GM04504 (cell line): ENCODE results near the gene BBS9.
"Not testable (repeated sequence)": the region's sequence is repeated elsewhere in the genome, so short reads cannot be mapped to it uniquely, and the experiment has no call there.

ENCODE experiments used
- DNase-seq: peaks from one replicate; pipeline ENCODE4 v3.0.0-alpha.2; 2012; ENCODE audit warnings: low read depth

BBS9 gene

GRCh38 chr7:33432821-33433220 is 303.5 kb downstream of the BBS9 start:
- DNase-seq: no peak

- no peak for DNase-seq
These were observed 304.0 kb downstream of the BBS9 start for GRCh38 chr7:33433357-33433756.

DNA sequence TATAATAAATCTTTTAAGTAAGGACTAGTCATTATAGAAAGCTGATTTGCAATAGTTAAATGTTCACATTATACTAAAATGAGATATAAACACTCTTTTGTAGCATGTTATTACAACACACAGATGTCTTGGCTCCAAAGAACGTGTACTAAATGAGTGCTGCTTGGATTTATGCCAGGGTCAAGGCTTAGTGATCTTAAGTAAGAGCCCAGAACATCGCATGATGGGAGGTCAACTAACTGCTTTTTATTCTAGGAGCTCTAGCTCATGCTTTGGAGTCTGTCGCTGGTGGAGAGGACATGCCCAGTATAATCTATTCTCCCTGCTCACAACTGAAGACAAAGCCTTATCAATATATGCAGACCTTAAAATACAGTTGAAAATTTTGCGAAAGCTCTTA is 315.1 kb downstream of the BBS9 start:
- no peak for DNase-seq

- DNase-seq: no peak
These were observed 317.2 kb downstream of the BBS9 start for GRCh38 chr7:33446551-33446950.

DNA sequence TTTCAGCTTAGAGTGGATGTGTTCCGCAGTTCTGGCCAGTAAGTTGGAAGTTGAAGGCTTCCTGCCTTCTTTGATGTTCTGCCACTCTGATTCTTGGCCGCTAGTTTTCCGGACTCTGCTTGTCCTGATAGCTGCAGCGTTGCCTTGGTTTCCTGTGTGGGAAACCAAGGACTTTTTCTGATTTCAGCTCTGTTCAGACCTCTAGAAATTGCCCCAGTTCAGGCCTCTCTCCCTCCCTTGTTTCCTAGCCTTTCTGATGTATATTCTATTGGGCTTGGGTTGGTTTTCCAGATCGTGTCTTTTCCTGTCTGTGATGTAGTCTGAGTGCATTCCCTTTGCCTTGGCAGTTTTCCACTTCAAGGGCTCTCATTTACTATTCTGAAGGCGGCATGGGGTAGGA is 318.7 kb downstream of the BBS9 start:
- DNase-seq: no peak

DNA sequence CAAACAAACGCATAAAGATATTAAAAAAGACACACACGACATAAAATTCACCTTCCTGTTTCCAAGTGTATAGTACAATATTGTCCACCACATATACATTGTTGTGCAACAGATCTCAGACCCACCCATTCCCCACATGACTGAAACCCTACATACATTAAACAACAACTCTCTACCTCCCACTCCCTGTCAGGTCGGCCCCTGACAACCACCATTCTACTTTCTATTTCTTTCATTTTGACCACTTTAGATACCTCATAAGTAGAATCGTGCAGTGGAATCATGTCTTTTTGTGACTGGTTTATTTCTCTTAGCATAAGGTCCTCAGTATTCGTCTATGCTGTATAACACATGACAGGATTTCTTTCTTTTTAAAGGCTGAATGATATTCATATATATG is 320.5 kb downstream of the BBS9 start:
- DNase-seq: no peak

GRCh38 chr7:33452805-33453502 is 323.6 kb downstream of the BBS9 start:
- no peak for DNase-seq

GRCh38 chr7:33457039-33457438 is 327.7 kb downstream of the BBS9 start:
- DNase-seq: no peak

- no peak for DNase-seq
These were observed 329.2 kb downstream of the BBS9 start for GRCh38 chr7:33458581-33458980.

GRCh38 chr7:33459340-33459751 is 330.0 kb downstream of the BBS9 start:
- DNase-seq: peak; percentile 44

- no peak for DNase-seq
These were observed 333.8 kb downstream of the BBS9 start for GRCh38 chr7:33463131-33463530.

DNA sequence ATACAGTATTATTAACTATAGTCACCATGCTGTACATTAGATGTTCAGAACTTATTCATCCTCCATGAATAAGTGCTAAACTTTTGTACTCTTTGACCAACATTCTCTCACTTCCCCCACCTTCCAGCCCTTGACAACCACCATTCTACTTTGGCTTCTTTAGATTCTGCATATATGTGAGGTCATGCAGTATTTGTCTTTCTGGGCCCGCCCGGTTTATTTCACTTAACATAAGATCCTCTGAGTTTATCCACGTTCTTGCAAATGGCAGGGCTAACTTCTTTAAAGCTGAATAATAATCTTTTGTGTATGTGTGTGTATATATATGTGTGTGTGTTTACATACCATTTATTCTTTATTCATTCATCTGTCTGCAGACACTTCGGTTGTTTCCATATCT is 336.8 kb downstream of the BBS9 start:
- no peak for DNase-seq

DNA sequence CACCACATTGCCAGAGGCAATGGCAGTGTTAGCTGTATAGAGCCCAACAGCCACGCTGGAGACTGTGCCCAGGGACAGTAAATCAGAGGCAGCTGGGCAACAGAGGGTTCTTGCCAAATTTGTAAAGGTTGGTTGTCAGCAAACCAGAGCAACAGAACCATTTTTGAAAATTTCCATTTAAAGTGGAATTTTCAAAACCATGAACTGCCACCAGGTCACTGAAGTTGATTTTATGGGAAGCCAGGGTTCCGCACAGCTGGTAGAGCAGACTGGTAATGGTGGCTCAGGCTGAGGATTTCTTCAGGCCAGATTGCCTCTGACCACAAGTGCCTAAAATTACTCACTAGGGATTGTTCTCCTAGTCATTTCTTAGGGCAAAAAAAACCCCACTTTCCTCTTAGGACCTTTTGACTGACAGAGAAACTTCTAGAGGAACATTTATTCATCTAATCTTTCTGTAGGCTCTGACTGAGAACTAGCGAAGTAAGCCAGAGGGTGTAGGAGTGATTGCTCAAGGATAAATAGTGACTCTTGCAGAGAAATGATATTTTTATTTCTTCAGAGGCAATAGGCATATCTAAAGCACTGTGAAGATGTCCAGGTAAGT is 342.4 kb downstream of the BBS9 start:
- DNase-seq: no peak

- DNase-seq: no peak
These were observed 343.1 kb downstream of the BBS9 start for GRCh38 chr7:33472348-33473025.

GRCh38 chr7:33477719-33478480 is 348.5 kb downstream of the BBS9 start:
- DNase-seq: no peak

- DNase-seq: not testable (repeated sequence)
These were observed 355.1 kb downstream of the BBS9 start for GRCh38 chr7:33484476-33484875.

DNA sequence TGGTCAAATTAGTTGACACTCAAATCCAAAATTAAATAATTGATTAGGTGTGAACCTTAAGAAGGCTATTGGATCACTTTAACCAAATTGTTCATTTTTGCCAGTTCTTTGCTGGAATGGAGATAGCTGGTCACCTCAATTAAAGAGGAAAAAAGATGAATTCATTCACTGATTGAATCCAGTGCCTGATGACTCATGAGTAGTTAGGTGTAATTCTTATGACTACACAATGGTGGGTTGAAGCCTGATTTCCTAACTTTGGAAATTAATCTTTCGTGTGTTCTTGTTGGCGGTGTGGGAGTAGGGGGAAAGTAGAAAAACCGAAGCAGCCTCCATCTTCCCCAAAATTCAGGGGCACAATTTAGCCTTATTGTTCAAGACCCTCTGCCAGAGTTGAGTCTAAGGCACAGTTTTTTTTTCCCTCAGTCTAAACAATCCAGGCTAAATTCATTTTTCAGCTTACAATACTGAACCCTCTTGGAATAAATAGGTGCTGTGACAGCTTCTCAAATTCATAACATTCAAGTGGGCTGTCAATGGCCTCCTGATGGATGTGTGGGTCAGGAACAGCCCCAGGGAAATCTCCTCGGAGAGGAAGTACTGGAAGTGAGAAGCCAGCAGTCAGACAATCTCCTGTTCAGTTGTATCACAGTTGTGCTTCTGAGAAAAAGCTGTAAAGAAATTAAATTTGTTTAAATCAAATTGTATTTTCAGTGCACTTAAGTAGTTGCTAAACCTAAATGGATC is 356.6 kb downstream of the BBS9 start:
- DNase-seq: no peak

- no peak for DNase-seq
These were observed 357.3 kb downstream of the BBS9 start for GRCh38 chr7:33486633-33487032.

GRCh38 chr7:33487998-33488682 is 358.8 kb downstream of the BBS9 start:
- DNase-seq: no peak

- DNase-seq: no peak
These were observed 365.1 kb downstream of the BBS9 start for GRCh38 chr7:33494474-33494873.

DNA sequence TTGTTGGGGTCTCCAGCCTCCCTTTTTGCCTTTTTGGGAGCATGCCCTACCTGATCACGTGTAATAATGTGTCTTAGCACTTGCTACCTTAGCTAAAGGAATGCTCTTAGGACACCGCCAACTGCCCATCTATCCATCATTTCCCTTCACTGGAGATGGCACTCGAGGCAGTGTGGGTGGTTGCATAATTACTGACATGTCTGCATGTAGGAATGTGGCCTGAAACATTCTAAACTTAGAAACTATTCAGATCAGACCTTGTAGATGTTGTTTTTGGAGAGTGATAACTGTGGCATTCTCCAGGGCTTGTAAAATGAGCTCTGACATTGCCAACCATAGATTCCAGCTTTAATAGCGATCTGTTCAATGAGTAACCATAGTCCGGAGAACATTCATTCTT is 365.8 kb downstream of the BBS9 start:
- DNase-seq: peak; percentile 32
